Spleen (tissue), 11 donors: Measurements from ENCODE around the gene ATP1A3. TPM values are rescaled to one million over a fixed set of nuclear protein-coding genes. Genes with fewer than 3 reads are reported as not detected.

Experiments used
- DNase-seq: peaks from one replicate; pipeline ENCODE4 v3.0.0-alpha.2; 2020
- H3K27ac ChIP-seq, 8 donors: fragments of 200-600 bp; sonication (generic) in 7 of 8; 1 replicate in 4 of 8; 2 replicates in 4 of 8; pipeline versions ENCODE4 v1.5.0 to v1.8.0; 2016 to 2021; ENCODE audit warnings: inconsistent platforms in 4 of 8, mild to moderate bottlenecking in 4 of 8, moderate library complexity in 1 of 8
- H3K27me3 ChIP-seq, 7 donors: fragments of 200-600 bp; sonication (generic) in 6 of 7; replicated peaks in 1 of 7; 1 replicate in 4 of 7; 2 replicates in 3 of 7; pipeline versions ENCODE4 v1.5.0 to v1.8.0; 2016 to 2021; ENCODE audit warnings: inconsistent platforms in 3 of 7, mild to moderate bottlenecking in 1 of 7
- H3K36me3 ChIP-seq, 6 donors: fragments of 200-600 bp; sonication (generic) in 5 of 6; 1 replicate in 4 of 6; 2 replicates in 2 of 6; pipeline versions ENCODE4 v1.5.0 to v1.8.0; 2016 to 2021; ENCODE audit warnings: inconsistent platforms in 2 of 6
- H3K4me1 ChIP-seq, 6 donors: fragments of 200-600 bp; sonication (generic) in 5 of 6; 1 replicate in 3 of 6; 2 replicates in 3 of 6; pipeline versions ENCODE4 v1.5.0 to v1.8.0; 2016 to 2021; ENCODE audit warnings: inconsistent platforms in 3 of 6
- H3K4me3 ChIP-seq, 8 donors: fragments of 200-600 bp; sonication (generic) in 7 of 8; 1 replicate in 4 of 8; 2 replicates in 4 of 8; pipeline versions ENCODE4 v1.5.0 to v1.8.0; 2016 to 2021; ENCODE audit warnings: inconsistent platforms in 4 of 8, mild to moderate bottlenecking in 4 of 8, moderate library complexity in 2 of 8
- H3K9me3 ChIP-seq, 8 donors: fragments of 200-600 bp; sonication (generic) in 7 of 8; 1 replicate in 4 of 8; 2 replicates in 4 of 8; pipeline versions ENCODE4 v1.5.0 to v1.8.0; 2016 to 2021; ENCODE audit warnings: inconsistent platforms in 4 of 8
- CTCF ChIP-seq, 11 experiments: fragments of 200-600 bp in 7 of 11; fragments of 450-650 bp in 4 of 11; sonication (generic) in 4 of 11; IDR thresholded peaks in 8 of 11; conservative IDR thresholded peaks in 3 of 11; 1 replicate in 7 of 11; 2 replicates in 4 of 11; pipeline versions ENCODE4 v1.4.0 to v1.8.0; 2016 to 2021; ENCODE audit warnings: antibody characterized with exemption in 11 of 11, inconsistent platforms in 4 of 11, mild to moderate bottlenecking in 1 of 11
- POLR2A ChIP-seq, 3 donors: fragments of 450-650 bp; IDR thresholded peaks; one replicate each; pipeline ENCODE4 v1.5.1; 2017; ENCODE audit warnings: antibody characterized with exemption in 3 of 3, mild to moderate bottlenecking in 1 of 3
- POLR2AphosphoS5 ChIP-seq, 3 donors: sonication (generic); formaldehyde crosslinking; IDR thresholded peaks; one replicate each; pipeline ENCODE4 v1.5.1; 2017; ENCODE audit warnings: antibody characterized with exemption in 3 of 3
- WGBS, 5 donors: extraction: QIAGEN DNeasy Blood & Tissue Kit in 3 of 5; methylation state at CpG; one replicate each; pipeline versions ENCODE4 v1.1.5 to v1.1.7; 2013 to 2018; 5-methylcytosine and 5-hydroxymethylcytosine counted together
- intact Hi-C: fragments of 100-400 bp; cut with DNase I; formaldehyde crosslinking; loops from one replicate; pipeline ENCODE4 v1.15.0; 2023; ENCODE audit warnings: low total_unique reads
- polyA plus RNA-seq, 3 donors: library from polyadenylated mRNA; stranded (reverse); fragments of 200-250 nt; gene quantifications; one replicate each; pipeline ENCODE4 v1.2.1, GENCODE V29; 2013
- total RNA-seq, 7 donors: library from RNA; depleted of rRNA in 3 of 7; stranded (reverse); fragments of >200 nt in 3 of 7; fragmentation: NEBNext Ultra II Directional in 4 of 7; extraction: Animal tissue kit (Norgen Biotek cat#: 25700) in 4 of 7; gene quantifications; one replicate each; pipeline versions ENCODE4 v1.1.0 to v1.2.1, GENCODE V29; 2016 to 2021
- donor health status: healthy with polysubstance abuse.
- donor health status: DM: no; HTN: no; CAD: no; lungs with moderate emphysema.
- donor health status: DM: no; HTN: no; CAD: no.
- donor health status: Bipolar disorder and iron deficiency.
- donor health status: healthy.
- donor health status: DM: no; HTN: no; CAD: no.
- donor health status: DM: yes; HTN: yes; CAD: no.

ATP1A3 gene
- total and polyA plus RNA-seq, 10 donors, result 0.39 to 2.2 (median 1.2) TPM

GRCh38 chr19:41990028-41990427 is 4.0 kb downstream of the ATP1A3 start:
- no peaks in the 10 kb centered on the region for H3K9me3 ChIP-seq
- H3K27ac ChIP-seq, result no peak overlapping the region
- intact Hi-C loops, result no loop called here
- TF ChIP-seq POLR2AphosphoS5 (IDR thresholded peaks at IDR 0.05), result no peak
- DNase-seq, result no peak
- peaks cover 0 to 46% (median 16%) of the 10 kb centered on the region in 7 donors for H3K27me3 ChIP-seq
- no peak overlapping the region for H3K4me3 ChIP-seq
- no peaks in the 10 kb centered on the region for H3K36me3 ChIP-seq
- 87 to 95% (median 92%) methylated on average over 4 of the region's 4 CpGs for WGBS, 5 donors
- H3K4me1 ChIP-seq, result peaks cover 0 to 20% (median 13%) of the 10 kb centered on the region in 6 donors

- H3K4me1 ChIP-seq, result peaks cover 0 to 11% (median 6%) of the 10 kb centered on the region in 6 donors
- H3K4me3 ChIP-seq, result no peak overlapping the region
- H3K27ac ChIP-seq, result no peak overlapping the region
- no peaks in the 10 kb centered on the region for H3K9me3 ChIP-seq
- TF ChIP-seq POLR2AphosphoS5 (IDR thresholded peaks at IDR 0.05) (no peak), CTCF (IDR thresholded peaks at IDR 0.05 in 8 of 11, conservative IDR thresholded peaks at IDR 0.05 in 3 of 11) (no peak), POLR2A (IDR thresholded peaks at IDR 0.05) (no peak)
- DNase-seq, result no peak
- 84 to 92% (median 86%) methylated on average over 9 of the region's 9 CpGs for WGBS, 5 donors
- no peaks in the 10 kb centered on the region for H3K36me3 ChIP-seq
- H3K27me3 ChIP-seq, result peaks cover 0 to 35% (median 8%) of the 10 kb centered on the region in 7 donors
- intact Hi-C loops, result no loop called here
Observed at GRCh38 chr19:41988947-41989346, 5.1 kb downstream of the ATP1A3 start.

- no peaks in the 10 kb centered on the region for H3K4me1 ChIP-seq
- intact Hi-C loops, result no loop called here
- no peak overlapping the region for H3K4me3 ChIP-seq
- H3K9me3 ChIP-seq, result no peaks in the 10 kb centered on the region
- H3K27me3 ChIP-seq, result peaks cover 0 to 19% (median 3%) of the 10 kb centered on the region in 7 donors
- DNase-seq, result no peak
- no peak for TF ChIP-seq CTCF (IDR thresholded peaks at IDR 0.05 in 8 of 11, conservative IDR thresholded peaks at IDR 0.05 in 3 of 11)
- no peak for TF ChIP-seq POLR2A (IDR thresholded peaks at IDR 0.05)
- no peaks in the 10 kb centered on the region for H3K36me3 ChIP-seq
- H3K27ac ChIP-seq, result no peak overlapping the region
- 85 to 90% (median 87%) methylated on average over 8 to 10 of the region's 10 CpGs for WGBS, 5 donors
Observed at GRCh38 chr19:41987141-41987860, 6.7 kb downstream of the ATP1A3 start.

GRCh38 chr19:41984961-41985360 is 9.1 kb downstream of the ATP1A3 start:
- H3K27me3 ChIP-seq, result no peaks in the 10 kb centered on the region
- WGBS, 5 donors, result 91 to 96% (median 94%) methylated on average over 14 to 17 of the region's 17 CpGs
- no peak for TF ChIP-seq CTCF (IDR thresholded peaks at IDR 0.05 in 8 of 11, conservative IDR thresholded peaks at IDR 0.05 in 3 of 11)
- no peak for TF ChIP-seq POLR2AphosphoS5 (IDR thresholded peaks at IDR 0.05)
- no peak for TF ChIP-seq POLR2A (IDR thresholded peaks at IDR 0.05)
- intact Hi-C loops, result no loop called here
- H3K4me1 ChIP-seq, result no peaks in the 10 kb centered on the region
- H3K27ac ChIP-seq, result no peak overlapping the region
- H3K4me3 ChIP-seq, result no peak overlapping the region
- H3K9me3 ChIP-seq, result no peaks in the 10 kb centered on the region
- H3K36me3 ChIP-seq, result no peaks in the 10 kb centered on the region
- no peak for DNase-seq
